SKM-1 treated with dmso at 0.1 percent for 144 hours (cell line): ENCODE measurements around the gene ELFN2.
"Not testable (repeated sequence)": the region's sequence is repeated elsewhere in the genome, so short reads cannot be mapped to it uniquely, and the experiment has no call there.

Experiments
- DNase-seq: peaks from one replicate; lab custom pipeline; 2025; ENCODE audit not compliant: unreplicated experiment; lab: John Stamatoyannopoulos, UW

Gene ELFN2

GRCh38 chr22:37340331-37341262 is 86.7 kb downstream of the ELFN2 start:
- DNase-seq, result no peak

GRCh38 chr22:37338539-37339246 is 88.6 kb downstream of the ELFN2 start:
- no peak for DNase-seq

GRCh38 chr22:37337204-37337943 is 89.9 kb downstream of the ELFN2 start:
- no peak for DNase-seq

GRCh38 chr22:37336579-37336978 is 90.7 kb downstream of the ELFN2 start:
- DNase-seq, result no peak

- no peak for DNase-seq
Measured at GRCh38 chr22:37335806-37336199, 91.5 kb downstream of the ELFN2 start.

- DNase-seq, result no peak
Measured at GRCh38 chr22:37334859-37335805, 92.1 kb downstream of the ELFN2 start.

- DNase-seq, result no peak
Measured at GRCh38 chr22:37334461-37334858, 92.8 kb downstream of the ELFN2 start.

GRCh38 chr22:37333724-37334460 is 93.4 kb downstream of the ELFN2 start:
- no peak for DNase-seq

GRCh38 chr22:37331856-37332536 is 95.3 kb downstream of the ELFN2 start:
- DNase-seq, result peak; percentile 17

- no peak for DNase-seq
Measured at GRCh38 chr22:37331034-37331428, 96.2 kb downstream of the ELFN2 start.

GRCh38 chr22:37330200-37331033 is 96.9 kb downstream of the ELFN2 start:
- peak; percentile 77 for DNase-seq

GRCh38 chr22:37329238-37330140 is 97.8 kb downstream of the ELFN2 start:
- no peak for DNase-seq

- not testable (repeated sequence) for DNase-seq
Measured at GRCh38 chr22:37328538-37329237, 98.6 kb downstream of the ELFN2 start.

GRCh38 chr22:37328017-37328416 is 99.3 kb downstream of the ELFN2 start:
- DNase-seq, result no peak

GRCh38 chr22:37326726-37327125 is 100.6 kb downstream of the ELFN2 start:
- no peak for DNase-seq

- no peak for DNase-seq
Measured at GRCh38 chr22:37325039-37325395, 102.3 kb downstream of the ELFN2 start.
